Measurements from ENCODE around the gene TUBA1B. TPM values are rescaled to one million over a fixed set of nuclear protein-coding genes. Genes with fewer than 3 reads are reported as not detected.

TUBA1B gene
- total RNA-seq, 1 donor from 2014 or later, result 420 TPM

DNA sequence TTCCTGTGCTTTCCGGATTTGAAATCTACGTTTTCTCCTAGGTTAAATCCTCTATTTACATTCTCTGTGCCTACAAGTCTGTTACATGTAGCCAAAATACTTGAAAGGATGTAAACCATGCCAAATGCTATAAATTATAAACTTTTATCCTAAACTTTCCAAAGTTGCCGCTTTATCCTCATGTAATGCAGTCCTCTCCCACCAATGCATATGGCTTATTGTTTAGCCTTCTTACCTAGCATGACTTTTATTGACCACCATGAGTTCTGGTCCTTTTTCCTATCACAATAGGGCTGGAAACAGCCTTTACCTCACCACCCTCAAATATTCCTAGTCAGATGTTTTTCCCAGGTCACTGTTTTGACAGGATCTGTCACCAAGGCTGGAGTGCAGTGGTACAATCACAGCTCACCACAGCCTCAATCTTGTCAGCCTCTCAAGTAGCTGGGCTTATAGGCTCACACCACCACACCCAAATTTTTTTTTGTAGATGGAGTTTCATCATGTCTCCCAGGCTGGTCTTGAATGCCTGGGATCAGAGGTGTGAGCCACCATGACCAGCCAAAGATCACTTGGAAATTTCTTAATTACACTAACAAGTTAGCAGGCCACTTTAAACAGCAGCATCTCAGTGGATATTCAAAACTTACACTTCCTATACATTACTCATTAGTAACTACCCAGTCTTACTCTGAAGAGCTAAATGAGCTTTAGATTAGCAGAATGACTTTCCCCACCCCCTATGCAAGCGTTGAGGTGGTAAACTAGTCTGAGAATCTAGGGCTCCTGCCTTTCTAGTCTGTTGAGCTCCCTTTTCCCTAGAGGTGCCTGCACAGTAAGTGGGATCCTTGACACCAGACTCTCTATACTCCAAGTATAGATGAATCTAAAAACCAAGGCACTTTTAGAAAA is 4.1 kb downstream of the TUBA1B start:
- DNase-seq (ENCODE audit: low read depth), result no peak

DNA sequence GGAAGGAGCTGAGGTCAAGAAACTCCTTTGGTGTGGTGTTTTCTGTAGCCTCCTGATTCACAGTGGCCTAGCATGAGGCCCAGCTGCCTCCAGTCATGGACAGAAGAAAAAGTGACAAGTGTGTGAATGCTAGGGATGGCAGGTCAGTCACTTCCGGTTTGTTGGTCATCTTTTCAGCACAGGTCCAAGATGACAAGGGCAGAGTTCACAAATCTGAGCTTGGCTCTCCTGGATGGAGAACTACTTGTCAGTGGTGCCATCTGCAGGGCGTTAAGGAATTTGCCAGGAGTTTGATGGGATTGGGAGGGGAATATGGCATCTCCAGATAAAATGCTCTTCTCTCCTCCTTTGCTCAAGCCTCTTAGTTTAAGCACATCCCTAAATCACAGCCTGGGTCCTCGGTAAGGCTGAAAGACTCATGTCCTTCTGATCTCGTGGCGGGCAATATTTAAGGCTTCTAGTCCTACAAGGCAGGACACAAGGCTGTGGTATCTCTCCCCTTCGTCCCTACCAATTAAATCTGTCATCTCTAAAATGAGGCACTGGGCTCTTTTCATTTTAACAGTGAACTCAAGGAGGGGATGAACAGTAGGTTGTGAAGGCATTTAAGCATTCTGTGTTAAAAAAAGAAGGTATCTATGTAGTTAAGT is 10.0 kb downstream of the TUBA1B start:
- DNase-seq (ENCODE audit: low read depth), result peak; percentile 66

GRCh38 chr12:49111206-49111605 is 20.0 kb downstream of the TUBA1B start:
- DNase-seq (ENCODE audit: low read depth), result peak; percentile 47

- DNase-seq (ENCODE audit: low read depth), result peak; percentile 95
Observed at GRCh38 chr12:49110464-49111155, 20.6 kb downstream of the TUBA1B start, which contains the start of gene LMBR1L. LMBR1L (minus strand) TSS chr12:49110847; CDS start chr12:49110555, 292 bp downstream.

DNA sequence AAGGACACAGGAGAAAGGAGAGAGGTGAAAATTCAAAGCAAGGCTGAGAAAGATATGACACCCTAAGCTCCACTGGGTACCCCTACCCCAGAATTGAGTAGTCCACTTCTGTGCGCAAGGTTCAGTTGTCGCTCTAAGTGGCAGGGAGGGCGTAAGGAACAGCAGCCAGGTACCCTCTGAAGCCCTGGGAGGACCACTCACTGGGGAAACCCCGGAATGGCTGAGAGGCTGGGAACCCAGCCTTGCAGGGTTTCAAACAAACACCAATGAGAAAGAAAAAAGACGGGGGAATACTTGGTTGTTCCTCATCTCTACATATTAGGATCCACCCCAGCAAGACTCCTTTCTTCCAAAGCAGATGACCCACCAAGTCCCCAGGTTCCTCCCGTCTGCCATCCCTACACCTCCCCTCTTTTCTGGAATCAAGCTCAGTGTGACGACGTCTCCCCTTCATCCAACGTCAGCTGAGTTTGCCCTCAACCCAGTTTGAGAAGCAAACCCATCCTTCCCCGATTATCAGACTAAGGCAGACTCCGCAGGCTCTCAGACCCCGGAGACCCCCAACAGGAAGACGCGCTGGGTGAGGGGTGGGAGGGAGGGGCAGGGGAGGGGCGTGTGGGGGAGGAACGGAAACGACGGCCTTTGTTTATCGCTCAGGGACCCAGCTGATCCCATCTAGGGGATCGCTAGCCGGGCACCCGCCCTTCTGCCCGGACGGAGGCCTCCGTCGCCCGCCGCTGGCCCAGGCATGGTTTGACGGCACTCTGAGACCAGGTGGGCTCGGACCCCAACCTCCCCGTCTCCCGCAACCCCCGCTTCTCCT is 21.3 kb downstream of the TUBA1B start:
- DNase-seq (ENCODE audit: low read depth), result no peak

DNA sequence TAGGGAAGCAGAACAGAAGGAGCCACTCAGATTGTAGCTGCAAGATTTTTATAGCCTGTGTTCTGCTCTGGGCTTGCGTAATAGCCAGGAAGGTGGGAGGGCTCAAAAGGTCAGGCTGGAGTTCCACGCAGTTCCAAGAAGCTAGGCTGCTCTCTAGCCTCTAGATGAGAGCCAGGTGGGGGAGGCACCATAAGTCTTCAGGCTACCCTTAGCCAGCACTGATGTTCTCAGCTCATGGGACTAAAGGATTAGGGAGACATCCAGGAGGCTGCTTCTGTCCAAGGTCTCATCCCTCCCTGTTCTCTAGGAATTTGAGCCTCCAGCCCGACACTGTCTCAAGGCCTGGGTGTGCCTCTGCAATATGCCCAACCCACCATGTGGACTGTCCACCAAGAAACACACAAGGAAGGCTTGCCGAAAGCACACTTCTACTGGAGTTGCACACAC is 22.2 kb downstream of the TUBA1B start:
- peak; percentile 61 for DNase-seq (ENCODE audit: low read depth)

GRCh38 chr12:49105504-49106084 is 25.6 kb downstream of the TUBA1B start:
- no peak for DNase-seq (ENCODE audit: low read depth)

DNA sequence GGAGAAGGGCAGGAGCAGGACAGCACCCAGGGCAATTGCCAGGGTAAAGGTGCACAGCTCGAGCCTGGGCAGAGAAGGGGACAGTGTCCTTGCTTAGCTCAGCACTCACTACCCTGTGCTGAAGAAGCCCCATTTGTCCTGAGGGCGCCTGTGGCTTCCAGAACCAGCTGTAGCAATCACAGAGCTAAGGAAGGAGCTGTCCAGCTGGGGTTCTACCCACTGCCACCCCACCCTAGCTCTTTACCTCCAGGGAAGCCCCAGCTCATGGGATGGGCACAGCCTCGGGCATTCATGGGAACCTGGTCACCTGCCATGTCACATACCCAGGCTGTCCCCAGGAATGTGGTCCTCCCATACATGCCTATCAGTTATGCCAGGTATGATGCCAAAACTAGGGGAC is 26.4 kb downstream of the TUBA1B start:
- no peak for DNase-seq (ENCODE audit: low read depth)

DNA sequence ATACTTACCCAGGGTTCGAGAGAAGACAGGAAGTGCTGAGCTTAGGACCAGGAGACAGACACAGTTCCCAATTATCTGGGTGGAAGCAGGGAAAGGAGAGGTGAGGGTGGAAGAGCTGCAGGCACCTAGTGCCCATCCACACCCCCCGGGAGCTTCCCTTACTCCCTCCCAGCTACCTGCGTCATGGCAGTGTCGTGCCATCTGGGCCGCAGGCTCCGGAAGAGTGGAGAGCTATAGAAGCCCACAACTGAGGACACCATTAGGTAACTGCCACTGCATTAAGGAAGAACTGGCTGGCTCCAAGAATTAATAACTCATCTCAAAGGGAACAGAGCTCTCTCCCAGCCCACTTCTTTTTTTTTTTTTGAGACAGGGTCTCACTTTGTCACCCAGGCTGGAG is 30.8 kb downstream of the TUBA1B start:
- DNase-seq (ENCODE audit: low read depth), result no peak

DNA sequence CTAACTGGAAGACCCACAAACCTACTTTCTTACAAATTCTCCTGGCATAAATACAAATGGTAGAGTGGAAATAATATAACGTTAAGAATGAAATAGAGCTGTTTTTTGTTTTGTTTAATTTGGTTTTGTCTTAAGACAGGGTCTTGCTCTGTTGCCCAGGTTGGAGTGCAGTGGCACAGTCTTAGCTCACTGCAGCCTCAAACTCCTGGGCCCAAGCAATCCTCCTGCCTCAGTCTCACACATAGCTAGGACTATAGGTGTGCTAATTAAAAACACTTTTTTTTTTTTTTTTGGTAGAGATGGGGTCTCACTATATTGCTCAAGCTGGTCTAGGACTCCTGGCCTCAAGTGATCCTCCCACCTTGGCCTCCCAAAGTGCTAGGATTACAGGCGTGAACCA is 32.5 kb downstream of the TUBA1B start:
- DNase-seq (ENCODE audit: low read depth), result no peak

- peak; percentile 31 for DNase-seq (ENCODE audit: low read depth)
Observed at GRCh38 chr12:49098035-49098451, 33.2 kb downstream of the TUBA1B start.

DNA sequence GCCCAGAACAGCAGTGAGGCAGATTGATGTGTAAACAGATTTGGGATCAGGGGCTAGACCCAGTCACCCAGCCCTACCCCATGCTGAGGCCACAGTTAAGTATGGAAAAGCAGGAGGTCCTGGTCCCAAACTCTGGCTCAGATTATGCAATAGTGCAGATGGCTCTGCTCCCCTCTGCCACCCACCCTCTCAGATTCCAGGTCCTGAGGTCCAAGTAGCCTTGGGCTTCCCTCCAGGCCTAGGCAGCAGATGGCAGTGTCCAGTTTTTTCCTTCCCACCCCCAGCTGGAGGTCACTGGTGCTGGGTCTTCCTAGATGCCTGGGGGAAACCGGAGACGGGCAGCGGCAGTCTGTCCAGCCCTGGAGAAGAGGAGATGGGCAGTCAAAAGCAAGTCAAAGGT is 33.8 kb downstream of the TUBA1B start:
- no peak for DNase-seq (ENCODE audit: low read depth)

- DNase-seq (ENCODE audit: low read depth), result no peak
Observed at GRCh38 chr12:49094975-49095365, 36.2 kb downstream of the TUBA1B start.

- DNase-seq (ENCODE audit: low read depth), result no peak
Observed at GRCh38 chr12:49094160-49094974, 36.8 kb downstream of the TUBA1B start, which contains the start of gene DHH. DHH (minus strand) TSS chr12:49094801; CDS start chr12:49094512, 289 bp downstream.

DNA sequence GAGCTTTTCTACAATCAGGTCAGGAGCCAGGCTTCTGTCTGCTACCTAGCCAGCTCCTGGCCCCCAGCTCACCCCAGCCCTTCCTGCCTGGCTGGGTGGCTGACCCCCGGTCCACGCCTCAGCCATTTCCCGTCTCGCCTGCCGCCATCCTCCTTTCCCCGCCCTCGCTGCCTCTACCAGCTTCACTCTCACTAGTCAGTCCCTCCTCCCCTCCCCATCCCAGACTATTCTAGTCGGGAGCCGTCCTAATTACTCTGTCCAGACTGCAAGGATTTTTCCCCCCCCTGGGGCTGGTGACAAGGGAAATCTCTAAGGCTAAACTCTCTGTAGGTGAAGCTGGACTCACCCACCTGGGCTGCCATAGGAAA is 37.4 kb downstream of the TUBA1B start:
- no peak for DNase-seq (ENCODE audit: low read depth)

DNA sequence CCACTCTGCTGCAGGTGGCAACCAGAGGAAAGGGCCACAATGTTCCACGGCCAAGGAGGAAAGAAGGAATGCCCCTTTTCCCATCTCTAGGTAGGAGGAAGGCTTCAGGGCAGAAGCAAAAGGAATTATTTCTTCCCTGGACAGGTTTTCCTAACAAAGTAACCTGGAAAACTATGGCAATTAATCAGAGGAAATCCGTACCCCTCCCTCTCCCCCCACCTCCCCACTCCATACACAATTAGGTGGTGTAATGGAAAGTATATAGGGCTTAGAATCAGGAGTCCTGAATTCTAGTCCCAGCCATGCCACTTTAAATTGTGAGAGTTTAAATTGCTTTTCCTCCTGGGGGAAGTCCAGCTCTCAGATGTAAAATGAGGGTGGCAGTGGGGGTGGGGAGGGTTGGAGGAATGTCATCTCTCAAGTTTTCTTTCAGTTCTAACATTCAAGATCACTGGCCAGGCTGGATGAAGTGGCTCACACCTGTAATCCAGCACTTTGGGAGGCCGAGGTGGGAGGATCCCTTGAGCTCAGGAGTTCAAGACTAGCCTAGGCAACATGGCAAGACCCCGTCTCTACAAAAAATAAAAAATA is 38.3 kb downstream of the TUBA1B start:
- DNase-seq (ENCODE audit: low read depth), result no peak

DNA sequence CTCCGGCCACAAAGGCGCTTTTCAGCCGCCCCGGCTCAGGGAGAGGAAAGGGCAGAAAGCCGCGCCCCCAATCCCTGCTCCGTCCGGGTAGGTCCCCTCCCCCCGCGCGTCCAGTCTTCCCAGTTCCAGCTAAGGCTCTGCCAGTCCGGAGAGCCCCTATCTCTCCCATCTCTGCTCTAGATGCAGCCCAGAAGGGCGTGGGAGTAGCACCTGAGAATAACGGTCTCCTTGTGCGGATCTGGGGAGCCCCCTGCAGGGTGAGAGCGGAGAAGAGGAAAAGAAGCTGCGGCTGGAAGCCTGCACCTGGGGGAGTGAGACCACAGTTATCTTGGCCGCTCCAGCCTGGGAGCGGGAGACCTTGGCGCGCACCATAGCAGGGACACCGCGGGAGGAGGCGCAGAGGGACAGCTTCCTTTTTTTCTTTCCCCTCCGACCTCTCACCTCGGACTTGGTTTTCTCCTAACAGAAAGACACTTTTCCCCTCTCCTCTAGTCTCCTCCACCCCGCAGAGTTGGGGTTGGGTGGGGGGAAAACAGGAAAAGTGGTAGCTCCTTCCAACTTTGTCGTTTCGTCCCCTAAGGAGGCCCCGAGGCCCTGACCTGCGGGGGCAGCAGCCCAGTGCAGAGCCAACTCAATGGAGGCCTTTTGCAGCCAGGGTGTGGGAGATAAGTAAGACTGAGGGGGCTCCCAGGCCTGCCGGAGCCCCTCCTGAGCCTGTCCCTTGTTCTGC is 38.9 kb downstream of the TUBA1B start:
- peak; percentile 12 for DNase-seq (ENCODE audit: low read depth)

- DNase-seq (ENCODE audit: low read depth), result no peak
Observed at GRCh38 chr12:49091836-49092085, 39.4 kb downstream of the TUBA1B start.

- no peak for DNase-seq (ENCODE audit: low read depth)
Observed at GRCh38 chr12:49091056-49091835, 39.9 kb downstream of the TUBA1B start.

Measured in renal cortical epithelial cell (primary cell).